Measurements from ENCODE around the gene KRT9.

Gene KRT9

DNA sequence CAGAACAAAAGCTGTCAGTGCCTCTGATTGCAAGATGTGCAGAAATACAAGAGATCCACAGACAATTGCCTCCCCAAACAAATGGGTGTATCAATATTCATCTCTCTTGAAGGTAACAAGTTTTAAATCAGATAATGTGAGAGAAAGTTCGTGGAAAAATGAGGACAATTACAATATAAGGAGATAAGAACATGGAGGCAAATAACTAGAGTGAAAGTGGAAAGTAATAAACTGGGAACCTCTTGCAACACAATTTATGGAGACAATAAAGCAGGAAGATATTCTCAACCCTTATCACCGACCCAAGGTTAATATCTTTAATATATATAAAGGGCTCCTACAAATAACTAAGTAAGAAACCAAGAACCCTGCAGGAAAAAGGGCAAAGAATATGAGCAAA lies 29.5 kb downstream of the KRT9 start:
- Histone ChIP-seq H3K27ac (ENCODE audit: low read depth, low read length, poor library complexity, severe bottlenecking) (no peak overlapping the region), H3K9me3 (ENCODE audit: low read length) (no peaks in the 10 kb centered on the region), H3K27me3 (ENCODE audit: insufficient read depth, low read length) (peaks cover under 1% of the 10 kb centered on the region; the same call in 1 of the 2 replicates), H3K4me1 (ENCODE audit: insufficient read depth, low read length, severe bottlenecking) (no peaks in the 10 kb centered on the region), H3K79me2 (ENCODE audit: insufficient read depth, low read length) (no peaks in the 10 kb centered on the region), H3K4me2 (ENCODE audit: low read length) (no peak overlapping the region), H3K36me3 (ENCODE audit: insufficient read depth, low read length) (no peaks in the 10 kb centered on the region), H4K20me1 (ENCODE audit: insufficient read depth, low read length) (no peaks in the 10 kb centered on the region), H3F3A (ENCODE audit: insufficient read depth, low read length) (no peaks in the 10 kb centered on the region), H3K4me3 (ENCODE audit: low read depth, low read length, poor library complexity, severe bottlenecking) (no peak overlapping the region), H3K9me2 (ENCODE audit: low read depth, low read length) (no peaks in the 10 kb centered on the region), H2AFZ (ENCODE audit: low read length) (no peak overlapping the region), H3K9ac (ENCODE audit: low read length) (no peak overlapping the region)
- TF ChIP-seq EZH2 (IDR thresholded peaks at IDR 0.05; ENCODE audit: borderline replicate concordance, low read length) (no peak), CTCF (IDR thresholded peaks at IDR 0.05; ENCODE audit: low read length) (no peak)

DNA sequence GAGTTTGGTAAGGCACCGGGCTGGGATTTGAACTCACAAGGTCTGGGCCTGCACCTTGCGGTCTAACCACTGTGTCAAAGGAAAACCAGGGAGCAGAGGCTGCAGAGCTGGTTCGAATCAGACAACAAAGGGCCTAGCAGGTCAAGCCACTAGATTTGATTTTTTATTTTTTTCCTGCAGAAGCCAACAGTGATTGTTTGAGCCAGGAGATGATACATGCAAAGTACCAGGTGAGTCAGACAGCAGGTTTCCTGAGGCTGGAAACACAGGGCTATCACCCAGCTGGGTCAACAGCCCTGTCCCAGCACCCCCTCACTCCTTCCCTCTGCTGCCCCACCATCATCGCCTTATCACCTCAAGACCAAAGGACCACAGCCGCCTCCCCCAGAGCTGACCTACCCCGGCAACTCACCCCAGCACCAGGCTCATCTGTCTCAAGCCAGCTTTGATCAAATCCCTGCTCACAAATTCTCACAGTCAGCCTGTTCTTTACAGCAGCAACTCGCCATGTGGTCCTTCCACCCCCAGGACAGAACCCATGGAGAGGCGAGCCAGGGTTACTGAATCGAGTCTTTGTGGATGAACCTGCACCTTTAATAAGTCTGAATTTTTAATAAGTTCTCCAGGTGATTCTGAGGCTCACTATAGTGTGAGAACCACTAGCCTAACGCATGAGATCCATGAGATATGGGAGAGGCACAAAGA lies 30.8 kb downstream of the KRT9 start:
- H4K20me1 ChIP-seq (ENCODE audit: insufficient read depth, low read length), result no peaks in the 10 kb centered on the region
- no peak overlapping the region for H3K9ac ChIP-seq (ENCODE audit: low read length)
- H3K79me2 ChIP-seq (ENCODE audit: insufficient read depth, low read length), result no peaks in the 10 kb centered on the region
- H3K4me1 ChIP-seq (ENCODE audit: insufficient read depth, low read length, severe bottlenecking), result no peaks in the 10 kb centered on the region
- no peak overlapping the region for H2AFZ ChIP-seq (ENCODE audit: low read length)
- no peak overlapping the region for H3K4me3 ChIP-seq (ENCODE audit: low read depth, low read length, poor library complexity, severe bottlenecking)
- no peak overlapping the region for H3K4me2 ChIP-seq (ENCODE audit: low read length)
- H3K9me2 ChIP-seq (ENCODE audit: low read depth, low read length), result no peaks in the 10 kb centered on the region
- no peaks in the 10 kb centered on the region for H3K36me3 ChIP-seq (ENCODE audit: insufficient read depth, low read length)
- no peaks in the 10 kb centered on the region for H3F3A ChIP-seq (ENCODE audit: insufficient read depth, low read length)
- H3K9me3 ChIP-seq (ENCODE audit: low read length), result no peaks in the 10 kb centered on the region
- no peak overlapping the region for H3K27ac ChIP-seq (ENCODE audit: low read depth, low read length, poor library complexity, severe bottlenecking)
- peaks cover 6% of the 10 kb centered on the region; the same call in 1 of the 2 replicates for H3K27me3 ChIP-seq (ENCODE audit: insufficient read depth, low read length)
- TF ChIP-seq EZH2 (IDR thresholded peaks at IDR 0.05; ENCODE audit: borderline replicate concordance, low read length) (no peak), CTCF (IDR thresholded peaks at IDR 0.05; ENCODE audit: low read length) (no peak)

DNA sequence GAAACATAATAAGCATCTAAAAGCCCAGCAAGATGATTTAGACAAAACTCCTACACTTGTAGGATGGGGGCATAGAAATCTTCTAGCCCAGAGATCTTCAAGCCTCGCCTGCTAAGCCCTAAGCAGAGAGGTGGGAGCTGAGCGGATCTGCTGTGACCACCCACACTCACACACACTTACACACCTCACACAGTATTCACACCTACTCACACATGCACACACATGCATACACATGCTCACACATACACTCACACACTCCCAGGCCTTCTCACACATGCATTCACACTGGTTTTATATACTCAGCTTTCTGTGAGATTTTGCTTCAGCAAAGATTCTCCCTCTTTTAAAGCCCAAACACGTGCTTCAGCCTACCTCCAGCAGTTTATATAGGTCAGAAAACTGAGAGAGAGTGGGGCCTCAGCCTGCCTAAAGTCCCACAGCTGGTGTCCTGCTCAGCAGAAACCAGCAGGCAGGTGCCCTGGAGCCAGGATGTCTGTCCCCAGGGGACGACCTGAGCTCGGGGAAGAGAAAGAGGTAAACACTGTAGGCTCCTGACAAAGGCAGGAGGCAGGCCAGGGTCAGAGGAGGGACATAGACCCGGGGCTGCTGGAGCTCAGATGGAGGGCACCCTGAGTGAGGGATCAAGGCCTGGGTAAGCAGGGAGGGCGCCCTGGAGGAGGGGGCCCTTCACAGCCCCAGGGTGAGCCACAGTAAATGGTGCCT lies 31.7 kb downstream of the KRT9 start:
- TF ChIP-seq EZH2 (IDR thresholded peaks at IDR 0.05; ENCODE audit: borderline replicate concordance, low read length), result no peak
- TF ChIP-seq CTCF (IDR thresholded peaks at IDR 0.05; ENCODE audit: low read length), result no peak
- H2AFZ ChIP-seq (ENCODE audit: low read length), result no peak overlapping the region
- peaks cover 6% of the 10 kb centered on the region; the same call in 1 of the 2 replicates for H3K27me3 ChIP-seq (ENCODE audit: insufficient read depth, low read length)
- H3K36me3 ChIP-seq (ENCODE audit: insufficient read depth, low read length), result no peaks in the 10 kb centered on the region
- H3K4me2 ChIP-seq (ENCODE audit: low read length), result no peak overlapping the region
- no peak overlapping the region for H3K9ac ChIP-seq (ENCODE audit: low read length)
- H3K9me2 ChIP-seq (ENCODE audit: low read depth, low read length), result no peaks in the 10 kb centered on the region
- H3K9me3 ChIP-seq (ENCODE audit: low read length), result no peaks in the 10 kb centered on the region
- no peak overlapping the region for H3K27ac ChIP-seq (ENCODE audit: low read depth, low read length, poor library complexity, severe bottlenecking)
- no peaks in the 10 kb centered on the region for H3F3A ChIP-seq (ENCODE audit: insufficient read depth, low read length)
- no peaks in the 10 kb centered on the region for H3K4me1 ChIP-seq (ENCODE audit: insufficient read depth, low read length, severe bottlenecking)
- no peak overlapping the region for H3K4me3 ChIP-seq (ENCODE audit: low read depth, low read length, poor library complexity, severe bottlenecking)
- H4K20me1 ChIP-seq (ENCODE audit: insufficient read depth, low read length), result no peaks in the 10 kb centered on the region
- no peaks in the 10 kb centered on the region for H3K79me2 ChIP-seq (ENCODE audit: insufficient read depth, low read length)
